Measurements from ENCODE around the gene BABAM2.

- TF ChIP-seq EZH2phosphoT487 (IDR thresholded peaks at IDR 0.05; ENCODE audit: insufficient read depth, low read depth) (no peak), EZH2 (IDR thresholded peaks at IDR 0.05; ENCODE audit: insufficient read depth, poor library complexity, severe bottlenecking) (no peak)
Measured at GRCh38 chr2:28148566-28148965, 258.0 kb downstream of the BABAM2 start.
